Measurements from ENCODE around the gene ZFYVE16.
"Not testable (repeated sequence)": the region's sequence is repeated elsewhere in the genome, so short reads cannot be mapped to it uniquely, and the experiment has no call there.

The ZFYVE16 gene

GRCh38 chr5:80442742-80443141 is 34.9 kb downstream of the ZFYVE16 start:
- DNase-seq: no peak
- Mint-ChIP-seq H3K27me3 (no peaks in the 10 kb centered on the region), H3K9me3 (no peaks in the 10 kb centered on the region), H3K4me3 (no peak overlapping the region), H3K4me1 (ENCODE audit: low read depth) (peaks cover 2% of the 10 kb centered on the region), H3K36me3 (ENCODE audit: low read depth) (peaks cover 45% of the 10 kb centered on the region), H3K27ac (no peak overlapping the region)

- Mint-ChIP-seq H3K9me3 (no peaks in the 10 kb centered on the region), H3K27ac (no peak overlapping the region), H3K4me3 (no peak overlapping the region), H3K36me3 (ENCODE audit: low read depth) (peaks cover 65% of the 10 kb centered on the region), H3K4me1 (ENCODE audit: low read depth) (no peaks in the 10 kb centered on the region), H3K27me3 (no peaks in the 10 kb centered on the region)
- no peak for DNase-seq
Observed at GRCh38 chr5:80453366-80453765, 45.5 kb downstream of the ZFYVE16 start.

GRCh38 chr5:80463269-80463668 is 55.4 kb downstream of the ZFYVE16 start:
- Mint-ChIP-seq H3K36me3 (ENCODE audit: low read depth) (peaks cover 88% of the 10 kb centered on the region), H3K27ac (no peak overlapping the region), H3K27me3 (no peaks in the 10 kb centered on the region), H3K4me1 (ENCODE audit: low read depth) (no peaks in the 10 kb centered on the region), H3K4me3 (no peak overlapping the region), H3K9me3 (peaks cover 21% of the 10 kb centered on the region)
- DNase-seq: no peak

GRCh38 chr5:80466669-80467485 is 59.0 kb downstream of the ZFYVE16 start:
- Mint-ChIP-seq H3K4me3 (no peak overlapping the region), H3K9me3 (peaks cover 32% of the 10 kb centered on the region), H3K4me1 (ENCODE audit: low read depth) (no peaks in the 10 kb centered on the region), H3K27ac (no peak overlapping the region), H3K27me3 (no peaks in the 10 kb centered on the region), H3K36me3 (ENCODE audit: low read depth) (peaks cover 89% of the 10 kb centered on the region)
- no peak for DNase-seq

GRCh38 chr5:80468131-80468530 is 60.3 kb downstream of the ZFYVE16 start:
- no peak for DNase-seq
- Mint-ChIP-seq H3K9me3 (peaks cover 22% of the 10 kb centered on the region), H3K27ac (no peak overlapping the region), H3K27me3 (no peaks in the 10 kb centered on the region), H3K4me1 (ENCODE audit: low read depth) (no peaks in the 10 kb centered on the region), H3K4me3 (no peak overlapping the region), H3K36me3 (ENCODE audit: low read depth) (peaks cover 85% of the 10 kb centered on the region)

- DNase-seq, H3K4me3 Mint-ChIP-seq: not testable (repeated sequence)
- H3K36me3 Mint-ChIP-seq (ENCODE audit: low read depth): peaks cover 85% of the 10 kb centered on the region
Observed at GRCh38 chr5:80470631-80471030, 62.8 kb downstream of the ZFYVE16 start.

GRCh38 chr5:80474929-80475328 is 67.1 kb downstream of the ZFYVE16 start:
- H3K4me1 Mint-ChIP-seq (ENCODE audit: low read depth): no peaks in the 10 kb centered on the region
- H3K27ac Mint-ChIP-seq: no peak overlapping the region
- DNase-seq: no peak
- H3K4me3 Mint-ChIP-seq: no peak overlapping the region
- peaks cover 7% of the 10 kb centered on the region for H3K9me3 Mint-ChIP-seq
- H3K36me3 Mint-ChIP-seq (ENCODE audit: low read depth): peaks cover 67% of the 10 kb centered on the region
- no peaks in the 10 kb centered on the region for H3K27me3 Mint-ChIP-seq

More at GRCh38 chr5:80470631-80471030, 62.8 kb downstream of the ZFYVE16 start:
- not testable (repeated sequence) for H3K27ac Mint-ChIP-seq; H3K27me3 Mint-ChIP-seq; H3K4me1 Mint-ChIP-seq (ENCODE audit: low read depth)
- peaks cover 12% of the 10 kb centered on the region for H3K9me3 Mint-ChIP-seq

GRCh38 chr5:80479713-80480112 is 71.8 kb downstream of the ZFYVE16 start:
- no peak overlapping the region for H3K27ac Mint-ChIP-seq
- H3K36me3 Mint-ChIP-seq (ENCODE audit: low read depth): peaks cover 42% of the 10 kb centered on the region
- no peak for DNase-seq
- peaks cover 12% of the 10 kb centered on the region for H3K9me3 Mint-ChIP-seq
- H3K4me3 Mint-ChIP-seq: no peak overlapping the region
- H3K27me3 Mint-ChIP-seq: no peaks in the 10 kb centered on the region
- no peaks in the 10 kb centered on the region for H3K4me1 Mint-ChIP-seq (ENCODE audit: low read depth)

- Mint-ChIP-seq H3K4me1 (ENCODE audit: low read depth) (no peaks in the 10 kb centered on the region), H3K4me3 (no peak overlapping the region), H3K27me3 (no peaks in the 10 kb centered on the region), H3K36me3 (ENCODE audit: low read depth) (peaks cover 36% of the 10 kb centered on the region), H3K9me3 (peaks cover 12% of the 10 kb centered on the region), H3K27ac (no peak overlapping the region)
- DNase-seq: no peak
Observed at GRCh38 chr5:80480354-80480753, 72.5 kb downstream of the ZFYVE16 start.

- Mint-ChIP-seq H3K27me3 (peaks cover 2% of the 10 kb centered on the region), H3K36me3 (ENCODE audit: low read depth) (peaks cover 29% of the 10 kb centered on the region), H3K27ac (no peak overlapping the region), H3K4me3 (no peak overlapping the region), H3K9me3 (peaks cover 12% of the 10 kb centered on the region), H3K4me1 (ENCODE audit: low read depth) (no peaks in the 10 kb centered on the region)
- no peak for DNase-seq
Observed at GRCh38 chr5:80481019-80481893, 73.4 kb downstream of the ZFYVE16 start.

GRCh38 chr5:80482578-80482977 is 74.7 kb downstream of the ZFYVE16 start:
- H3K36me3 Mint-ChIP-seq (ENCODE audit: low read depth): peaks cover 24% of the 10 kb centered on the region
- H3K27ac Mint-ChIP-seq: no peak overlapping the region
- DNase-seq: no peak
- H3K9me3 Mint-ChIP-seq: peaks cover 12% of the 10 kb centered on the region
- peaks cover 12% of the 10 kb centered on the region for H3K4me1 Mint-ChIP-seq (ENCODE audit: low read depth)
- H3K27me3 Mint-ChIP-seq: peaks cover 11% of the 10 kb centered on the region
- no peak overlapping the region for H3K4me3 Mint-ChIP-seq

GRCh38 chr5:80483636-80484232 is 75.9 kb downstream of the ZFYVE16 start:
- Mint-ChIP-seq H3K4me1 (ENCODE audit: low read depth) (peaks cover 20% of the 10 kb centered on the region), H3K9me3 (peaks cover 12% of the 10 kb centered on the region), H3K27me3 (peaks cover 17% of the 10 kb centered on the region), H3K4me3 (no peak overlapping the region), H3K36me3 (ENCODE audit: low read depth) (peaks cover 20% of the 10 kb centered on the region), H3K27ac (no peak overlapping the region)
- no peak for DNase-seq

- peaks cover 4% of the 10 kb centered on the region for H3K9me3 Mint-ChIP-seq
- peaks cover 6% of the 10 kb centered on the region for H3K36me3 Mint-ChIP-seq (ENCODE audit: low read depth)
- H3K4me3 Mint-ChIP-seq: peak overlapping the region; percentile 78
- no peak for DNase-seq
- H3K4me1 Mint-ChIP-seq (ENCODE audit: low read depth): peaks cover 20% of the 10 kb centered on the region
- H3K27me3 Mint-ChIP-seq: peaks cover 25% of the 10 kb centered on the region
- H3K27ac Mint-ChIP-seq: no peak overlapping the region
Observed at GRCh38 chr5:80487444-80487828, 79.6 kb downstream of the ZFYVE16 start.

- no peaks in the 10 kb centered on the region for H3K9me3 Mint-ChIP-seq
- peak within 1 kb of the TSS; percentile 59 for H3K27ac Mint-ChIP-seq
- H3K27me3 Mint-ChIP-seq: peaks cover 25% of the 10 kb centered on the region
Observed at GRCh38 chr5:80487829-80488721, 80.2 kb downstream of the ZFYVE16 start, which contains the start of gene FAM151B. Gene FAM151B (plus strand): TSS chr5:80488100. CDS start chr5:80488124, 24 bp downstream.

More at GRCh38 chr5:80487829-80488721, 80.2 kb downstream of the ZFYVE16 start, which contains the start of gene FAM151B:
- peak; percentile 83 for DNase-seq
- Mint-ChIP-seq H3K4me1 (ENCODE audit: low read depth) (peaks cover 20% of the 10 kb centered on the region), H3K4me3 (peak within 1 kb of the TSS; percentile 78), H3K36me3 (ENCODE audit: low read depth) (peaks cover 3% of the 10 kb centered on the region)

Data from activated T-cell treated with anti-CD3 and anti-CD28 coated beads, Interleukin-2, amount 50 U/mL, for 24 hours (primary cell).